ENCODE data around the gene NLGN4Y. TPM values are rescaled to one million over a fixed set of nuclear protein-coding genes. Genes with fewer than 3 reads are reported as not detected.

Gene NLGN4Y
- total RNA-seq, 2 donors from 2014 or later = 1.6 TPM

GRCh38 chrY:14601372-14601771, 77.0 kb downstream of the NLGN4Y start:
- no peaks in the 10 kb centered on the region for H3K27me3 Mint-ChIP-seq
- H3K9me3 ChIP-seq (ENCODE audit: control insufficient read depth, low read length, poor library complexity, severe bottlenecking) = no peaks in the 10 kb centered on the region
- no peaks in the 10 kb centered on the region for H3K4me1 Mint-ChIP-seq
- no peak for ATAC-seq
- H3K4me3 Mint-ChIP-seq = no peak overlapping the region
- DNase-seq = no peak
- no peaks in the 10 kb centered on the region for H3K36me3 Mint-ChIP-seq (ENCODE audit: low read depth)
- H3K27ac Mint-ChIP-seq = peak overlapping the region; percentile 24

- no peak overlapping the region for H3K4me3 Mint-ChIP-seq
- H3K4me1 Mint-ChIP-seq = no peaks in the 10 kb centered on the region
- H3K36me3 Mint-ChIP-seq (ENCODE audit: low read depth) = no peaks in the 10 kb centered on the region
- H3K9me3 ChIP-seq (ENCODE audit: control insufficient read depth, low read length, poor library complexity, severe bottlenecking) = no peaks in the 10 kb centered on the region
- DNase-seq = no peak
- H3K27ac Mint-ChIP-seq = no peak overlapping the region
- ATAC-seq = no peak
- H3K27me3 Mint-ChIP-seq = no peaks in the 10 kb centered on the region
Observed at GRCh38 chrY:14617625-14618024, 93.3 kb downstream of the NLGN4Y start.

GRCh38 chrY:14618513-14618912, 94.2 kb downstream of the NLGN4Y start:
- no peaks in the 10 kb centered on the region for H3K9me3 ChIP-seq (ENCODE audit: control insufficient read depth, low read length, poor library complexity, severe bottlenecking)
- Mint-ChIP-seq H3K27ac (no peak overlapping the region), H3K4me1 (no peaks in the 10 kb centered on the region), H3K4me3 (no peak overlapping the region), H3K36me3 (ENCODE audit: low read depth) (no peaks in the 10 kb centered on the region), H3K27me3 (no peaks in the 10 kb centered on the region)
- DNase-seq (no peak), ATAC-seq (no peak)

- ATAC-seq = no peak
- H3K9me3 ChIP-seq (ENCODE audit: control insufficient read depth, low read length, poor library complexity, severe bottlenecking) = no peaks in the 10 kb centered on the region
- Mint-ChIP-seq H3K27ac (no peak overlapping the region), H3K4me1 (no peaks in the 10 kb centered on the region), H3K36me3 (ENCODE audit: low read depth) (no peaks in the 10 kb centered on the region), H3K27me3 (no peaks in the 10 kb centered on the region), H3K4me3 (no peak overlapping the region)
- no peak for DNase-seq
Observed at GRCh38 chrY:14628208-14628607, 103.9 kb downstream of the NLGN4Y start.

- Mint-ChIP-seq H3K36me3 (ENCODE audit: low read depth) (no peaks in the 10 kb centered on the region), H3K4me3 (no peak overlapping the region), H3K27me3 (no peaks in the 10 kb centered on the region), H3K27ac (no peak overlapping the region), H3K4me1 (no peaks in the 10 kb centered on the region)
- DNase-seq (no peak), ATAC-seq (no peak)
- no peaks in the 10 kb centered on the region for H3K9me3 ChIP-seq (ENCODE audit: control insufficient read depth, low read length, poor library complexity, severe bottlenecking)
Observed at GRCh38 chrY:14631676-14632075, 107.3 kb downstream of the NLGN4Y start.

GRCh38 chrY:14633718-14634117, 109.4 kb downstream of the NLGN4Y start:
- no peaks in the 10 kb centered on the region for H3K27me3 Mint-ChIP-seq
- H3K27ac Mint-ChIP-seq = no peak overlapping the region
- no peak overlapping the region for H3K4me3 Mint-ChIP-seq
- H3K36me3 Mint-ChIP-seq (ENCODE audit: low read depth) = no peaks in the 10 kb centered on the region
- no peak for ATAC-seq
- no peaks in the 10 kb centered on the region for H3K9me3 ChIP-seq (ENCODE audit: control insufficient read depth, low read length, poor library complexity, severe bottlenecking)
- no peak for DNase-seq
- no peaks in the 10 kb centered on the region for H3K4me1 Mint-ChIP-seq

- H3K4me3 Mint-ChIP-seq = no peak overlapping the region
- DNase-seq = no peak
- H3K4me1 Mint-ChIP-seq = no peaks in the 10 kb centered on the region
- no peaks in the 10 kb centered on the region for H3K36me3 Mint-ChIP-seq (ENCODE audit: low read depth)
- no peaks in the 10 kb centered on the region for H3K9me3 ChIP-seq (ENCODE audit: control insufficient read depth, low read length, poor library complexity, severe bottlenecking)
- H3K27me3 Mint-ChIP-seq = no peaks in the 10 kb centered on the region
- no peak for ATAC-seq
- no peak overlapping the region for H3K27ac Mint-ChIP-seq
Observed at GRCh38 chrY:14634954-14635353, 110.6 kb downstream of the NLGN4Y start.

- Mint-ChIP-seq H3K36me3 (ENCODE audit: low read depth) (no peaks in the 10 kb centered on the region), H3K27me3 (no peaks in the 10 kb centered on the region), H3K4me1 (no peaks in the 10 kb centered on the region), H3K27ac (no peak overlapping the region), H3K4me3 (no peak overlapping the region)
- no peak for ATAC-seq
- H3K9me3 ChIP-seq (ENCODE audit: control insufficient read depth, low read length, poor library complexity, severe bottlenecking) = no peaks in the 10 kb centered on the region
- no peak for DNase-seq
Observed at GRCh38 chrY:14637551-14637950, 113.2 kb downstream of the NLGN4Y start.

GRCh38 chrY:14641853-14642252, 117.5 kb downstream of the NLGN4Y start:
- no peaks in the 10 kb centered on the region for H3K9me3 ChIP-seq (ENCODE audit: control insufficient read depth, low read length, poor library complexity, severe bottlenecking)
- no peak for ATAC-seq
- no peak overlapping the region for H3K27ac Mint-ChIP-seq
- no peak overlapping the region for H3K4me3 Mint-ChIP-seq
- no peak for DNase-seq
- H3K27me3 Mint-ChIP-seq = no peaks in the 10 kb centered on the region
- H3K36me3 Mint-ChIP-seq (ENCODE audit: low read depth) = no peaks in the 10 kb centered on the region
- H3K4me1 Mint-ChIP-seq = no peaks in the 10 kb centered on the region

GRCh38 chrY:14644157-14644952, 120.0 kb downstream of the NLGN4Y start:
- H3K27me3 Mint-ChIP-seq = no peaks in the 10 kb centered on the region
- H3K4me1 Mint-ChIP-seq = no peaks in the 10 kb centered on the region
- H3K27ac Mint-ChIP-seq = no peak overlapping the region

GRCh38 chrY:14679181-14679580, 154.9 kb downstream of the NLGN4Y start:
- ATAC-seq (no peak), DNase-seq (no peak)
- no peaks in the 10 kb centered on the region for H3K9me3 ChIP-seq (ENCODE audit: control insufficient read depth, low read length, poor library complexity, severe bottlenecking)
- H3K27me3 Mint-ChIP-seq = no peaks in the 10 kb centered on the region
- no peaks in the 10 kb centered on the region for H3K36me3 Mint-ChIP-seq (ENCODE audit: low read depth)
- H3K27ac Mint-ChIP-seq = no peak overlapping the region
- no peak overlapping the region for H3K4me3 Mint-ChIP-seq
- no peaks in the 10 kb centered on the region for H3K4me1 Mint-ChIP-seq

More at GRCh38 chrY:14644157-14644952, 120.0 kb downstream of the NLGN4Y start:
- Mint-ChIP-seq H3K36me3 (ENCODE audit: low read depth) (no peaks in the 10 kb centered on the region), H3K4me3 (no peak overlapping the region)
- ATAC-seq (no peak), DNase-seq (no peak)
- no peaks in the 10 kb centered on the region for H3K9me3 ChIP-seq (ENCODE audit: control insufficient read depth, low read length, poor library complexity, severe bottlenecking)

- DNase-seq (no peak), ATAC-seq (no peak)
- Mint-ChIP-seq H3K36me3 (ENCODE audit: low read depth) (no peaks in the 10 kb centered on the region), H3K27ac (no peak overlapping the region), H3K4me1 (no peaks in the 10 kb centered on the region), H3K27me3 (no peaks in the 10 kb centered on the region), H3K4me3 (no peak overlapping the region)
- H3K9me3 ChIP-seq (ENCODE audit: control insufficient read depth, low read length, poor library complexity, severe bottlenecking) = no peaks in the 10 kb centered on the region
Observed at GRCh38 chrY:14694543-14694942, 170.2 kb downstream of the NLGN4Y start.

GRCh38 chrY:14708158-14708557, 183.8 kb downstream of the NLGN4Y start:
- H3K27ac Mint-ChIP-seq = no peak overlapping the region
- no peak for DNase-seq
- no peaks in the 10 kb centered on the region for H3K9me3 ChIP-seq (ENCODE audit: control insufficient read depth, low read length, poor library complexity, severe bottlenecking)
- H3K36me3 Mint-ChIP-seq (ENCODE audit: low read depth) = peaks cover 3% of the 10 kb centered on the region
- no peak overlapping the region for H3K4me3 Mint-ChIP-seq
- H3K27me3 Mint-ChIP-seq = no peaks in the 10 kb centered on the region
- ATAC-seq = no peak
- no peaks in the 10 kb centered on the region for H3K4me1 Mint-ChIP-seq

GRCh38 chrY:14741596-14741995, 217.3 kb downstream of the NLGN4Y start:
- ATAC-seq (no peak), DNase-seq (no peak)
- Mint-ChIP-seq H3K36me3 (ENCODE audit: low read depth) (no peaks in the 10 kb centered on the region), H3K4me1 (no peaks in the 10 kb centered on the region), H3K27me3 (no peaks in the 10 kb centered on the region), H3K4me3 (no peak overlapping the region), H3K27ac (no peak overlapping the region)
- H3K9me3 ChIP-seq (ENCODE audit: control insufficient read depth, low read length, poor library complexity, severe bottlenecking) = no peaks in the 10 kb centered on the region
